Measurements from ENCODE around the gene ZNF853. TPM values are rescaled to one million over a fixed set of nuclear protein-coding genes. Genes with fewer than 3 reads are reported as not detected.
A peak's percentile ranks its signal among the peaks of the same experiment; 100 is the strongest.

The ZNF853 gene
- total and polyA plus RNA-seq, 10 of the 15 experiments (the other 5 are each of a cell fraction or from before 2014, with no cell fraction given) = 0.04 to 0.26 (median 0.05) TPM; not detected in 4

DNA sequence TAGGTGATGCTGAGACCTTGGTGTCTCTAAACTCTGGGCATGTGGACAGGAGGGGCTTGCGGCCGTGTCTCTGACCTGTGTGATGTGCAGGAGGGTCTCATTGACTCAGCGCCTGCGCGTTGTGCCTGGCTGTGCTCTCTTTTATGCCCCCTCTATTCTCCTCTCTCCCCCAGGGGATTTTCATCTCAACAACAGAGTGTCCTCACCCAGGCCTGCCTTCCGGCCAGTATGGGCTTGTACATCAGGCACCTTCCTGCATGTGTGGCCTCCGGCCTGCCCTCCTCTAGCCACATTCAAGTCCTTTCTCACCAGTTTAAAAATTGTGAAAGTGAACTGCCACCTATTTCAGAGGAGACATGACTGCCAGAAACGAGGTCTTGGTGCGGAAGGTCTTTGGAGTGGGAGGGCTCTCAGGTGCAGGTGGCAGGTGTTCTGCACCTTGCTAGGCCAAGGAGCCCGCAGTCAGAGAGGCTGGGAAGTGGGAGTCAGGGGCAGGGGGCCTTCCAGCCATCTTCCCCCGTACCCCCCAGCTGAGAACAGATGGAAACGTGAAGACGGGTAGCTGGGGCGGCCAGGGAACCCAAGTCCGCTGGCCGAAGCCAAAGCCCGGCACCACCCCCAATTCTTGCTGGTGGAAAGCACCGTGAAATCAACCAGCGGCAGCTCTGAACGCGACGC lies 26.1 kb upstream of the ZNF853 start:
- RAD21 ChIA-PET (ENCODE audit: unreplicated experiment) = interaction anchor here (0.9 to 1.0 kb wide), 2 partner anchors 12 to 136 kb away, joined by 3 read pairs; no protein-coding TSS in a partner anchor
- peak overlapping the region; percentile 44; the same call in 1 of the 2 replicates for H3K4me2 ChIP-seq (ENCODE audit: control insufficient read depth, insufficient read depth)
- in situ Hi-C loops (cut with MboI) = no loop called here
- no peak for FAIRE-seq
- peak overlapping the region; percentile 57 for H2AFZ ChIP-seq (ENCODE audit: control insufficient read depth, low read depth, low read length)
- CTCF ChIA-PET = interaction anchor here (0.7 to 3.5 kb wide), 3 partner anchors 9 to 73 kb away, joined by 4 to 12 read pairs (median 5); no protein-coding TSS in a partner anchor
- intact Hi-C loops (cut with micrococcal nuclease; ENCODE audit: unreplicated experiment) = loop anchor here (10.0 kb wide), 1 partner anchor 734 kb away; no protein-coding TSS in a partner anchor
- H4K20me1 ChIP-seq (ENCODE audit: control insufficient read depth, insufficient read depth) = no peaks in the 10 kb centered on the region; the same call in 1 of the 2 replicates
- peaks cover 14% of the 10 kb centered on the region for H3K79me2 ChIP-seq (ENCODE audit: control insufficient read depth, insufficient read depth, low read length)
- H3K27ac ChIP-seq (ENCODE audit: control insufficient read depth, insufficient read depth) = no peak overlapping the region
- SMC1A ChIA-PET (ENCODE audit: uncharacterized antibody, unreplicated experiment) = interaction anchor here (1.0 to 1.8 kb wide), 3 partner anchors 15 to 73 kb away, joined by 4 read pairs; no protein-coding TSS in a partner anchor
- no peak for DNase-seq (ENCODE audit: low read depth, low spot score)
- 38% methylated on average over 22 of the region's 22 CpGs for WGBS (ENCODE audit: insufficient coverage, insufficient replicate concordance, low lambda C conversion rate, missing lambda C conversion rate)
- H3K4me1 ChIP-seq (ENCODE audit: control insufficient read depth, insufficient read depth, low read length) = peaks cover 10% of the 10 kb centered on the region
- peaks cover 3 to 12% of the 10 kb centered on the region in 2 experiments; a peak in 3 of 4 replicates for H3K36me3 ChIP-seq (ENCODE audit: control insufficient read depth in 2 of 2, insufficient read depth in 2 of 2, low read length in 1 of 2)
- TF ChIP-seq SUPT20H (IDR thresholded peaks at IDR 0.05; ENCODE audit: borderline replicate concordance, control insufficient read depth, low read depth, low read length) = no peak
- no peak for TF ChIP-seq NR2C1 (IDR thresholded peaks at IDR 0.05)
- no peak for TF ChIP-seq ZNF217 (IDR thresholded peaks at IDR 0.05)
- TF ChIP-seq, protein P1, sequence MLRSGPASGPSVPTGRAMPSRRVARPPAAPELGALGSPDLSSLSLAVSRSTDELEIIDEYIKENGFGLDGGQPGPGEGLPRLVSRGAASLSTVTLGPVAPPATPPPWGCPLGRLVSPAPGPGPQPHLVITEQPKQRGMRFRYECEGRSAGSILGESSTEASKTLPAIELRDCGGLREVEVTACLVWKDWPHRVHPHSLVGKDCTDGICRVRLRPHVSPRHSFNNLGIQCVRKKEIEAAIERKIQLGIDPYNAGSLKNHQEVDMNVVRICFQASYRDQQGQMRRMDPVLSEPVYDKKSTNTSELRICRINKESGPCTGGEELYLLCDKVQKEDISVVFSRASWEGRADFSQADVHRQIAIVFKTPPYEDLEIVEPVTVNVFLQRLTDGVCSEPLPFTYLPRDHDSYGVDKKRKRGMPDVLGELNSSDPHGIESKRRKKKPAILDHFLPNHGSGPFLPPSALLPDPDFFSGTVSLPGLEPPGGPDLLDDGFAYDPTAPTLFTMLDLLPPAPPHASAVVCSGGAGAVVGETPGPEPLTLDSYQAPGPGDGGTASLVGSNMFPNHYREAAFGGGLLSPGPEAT (IDR thresholded peaks at IDR 0.05; ENCODE audit: low read depth) = no peak
- TF ChIP-seq PAX5 (IDR thresholded peaks at IDR 0.05; ENCODE audit: borderline replicate concordance, low read depth, low read length) = no peak
- TF ChIP-seq ZNF274 (IDR thresholded peaks at IDR 0.05; ENCODE audit: insufficient read depth, insufficient read length) = no peak
- peak; percentile 36; the same call in 1 of the 2 replicates for TF ChIP-seq HDGF (IDR thresholded peaks at IDR 0.05)
- no peak for TF ChIP-seq HCFC1 (IDR thresholded peaks at IDR 0.05; ENCODE audit: low read length)
- peak in 1 of 2 experiments; percentile 1; a peak in 1 of 4 replicates for TF ChIP-seq SRF (IDR thresholded peaks at IDR 0.05; ENCODE audit: low read depth in 2 of 2, low read length in 2 of 2)
- TF ChIP-seq, protein P2, sequence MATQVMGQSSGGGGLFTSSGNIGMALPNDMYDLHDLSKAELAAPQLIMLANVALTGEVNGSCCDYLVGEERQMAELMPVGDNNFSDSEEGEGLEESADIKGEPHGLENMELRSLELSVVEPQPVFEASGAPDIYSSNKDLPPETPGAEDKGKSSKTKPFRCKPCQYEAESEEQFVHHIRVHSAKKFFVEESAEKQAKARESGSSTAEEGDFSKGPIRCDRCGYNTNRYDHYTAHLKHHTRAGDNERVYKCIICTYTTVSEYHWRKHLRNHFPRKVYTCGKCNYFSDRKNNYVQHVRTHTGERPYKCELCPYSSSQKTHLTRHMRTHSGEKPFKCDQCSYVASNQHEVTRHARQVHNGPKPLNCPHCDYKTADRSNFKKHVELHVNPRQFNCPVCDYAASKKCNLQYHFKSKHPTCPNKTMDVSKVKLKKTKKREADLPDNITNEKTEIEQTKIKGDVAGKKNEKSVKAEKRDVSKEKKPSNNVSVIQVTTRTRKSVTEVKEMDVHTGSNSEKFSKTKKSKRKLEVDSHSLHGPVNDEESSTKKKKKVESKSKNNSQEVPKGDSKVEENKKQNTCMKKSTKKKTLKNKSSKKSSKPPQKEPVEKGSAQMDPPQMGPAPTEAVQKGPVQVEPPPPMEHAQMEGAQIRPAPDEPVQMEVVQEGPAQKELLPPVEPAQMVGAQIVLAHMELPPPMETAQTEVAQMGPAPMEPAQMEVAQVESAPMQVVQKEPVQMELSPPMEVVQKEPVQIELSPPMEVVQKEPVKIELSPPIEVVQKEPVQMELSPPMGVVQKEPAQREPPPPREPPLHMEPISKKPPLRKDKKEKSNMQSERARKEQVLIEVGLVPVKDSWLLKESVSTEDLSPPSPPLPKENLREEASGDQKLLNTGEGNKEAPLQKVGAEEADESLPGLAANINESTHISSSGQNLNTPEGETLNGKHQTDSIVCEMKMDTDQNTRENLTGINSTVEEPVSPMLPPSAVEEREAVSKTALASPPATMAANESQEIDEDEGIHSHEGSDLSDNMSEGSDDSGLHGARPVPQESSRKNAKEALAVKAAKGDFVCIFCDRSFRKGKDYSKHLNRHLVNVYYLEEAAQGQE (IDR thresholded peaks at IDR 0.05; ENCODE audit: low read depth, low read length) = no peak
- TF ChIP-seq IKZF1 (conservative IDR thresholded peaks at IDR 0.05) = no peak
- no peak for ATAC-seq
- BruUV-seq (replicated peaks) = no TSS peak
- POLR2A ChIA-PET = interaction anchor here (0.6 to 2.6 kb wide), 3 partner anchors 9 to 142 kb away, joined by 3 to 11 read pairs (median 7); partner anchors contain the start of gene DAGLB
- no peaks in the 10 kb centered on the region for H3K27me3 ChIP-seq (replicated peaks in 1 of 2; ENCODE audit: control insufficient read depth in 2 of 2, insufficient read depth in 2 of 2, low read length in 1 of 2)
- peak overlapping the region; percentile 7; the same call in 1 of the 2 replicates for H3K4me3 ChIP-seq
- no peaks in the 10 kb centered on the region for H3K9me3 ChIP-seq (replicated peaks; ENCODE audit: control insufficient read depth, insufficient read depth, low read length)
- peak overlapping the region; percentile 7; the same call in 1 of the 2 replicates for H3K9ac ChIP-seq (ENCODE audit: control insufficient read depth, insufficient read depth, low read length)
